WTC11 (cell line): ENCODE data around the gene PRKCE.

Source experiments
- ATF1 ChIP-seq: sonication (generic); formaldehyde crosslinking; IDR thresholded peaks from 2 replicates; pipeline ENCODE4 v1.8.1; 2023; ENCODE audit warnings: mild to moderate bottlenecking, moderate library complexity, missing genetic modification reagents
- CREB1 ChIP-seq: sonication (generic); formaldehyde crosslinking; IDR thresholded peaks from 2 replicates; pipeline ENCODE4 v1.8.0; 2023; ENCODE audit warnings: mild to moderate bottlenecking, missing genetic modification reagents
- CTCF ChIP-seq: fragments of 200-600 bp; IDR thresholded peaks from 2 replicates; pipeline ENCODE4 v1.8.0; 2022; ENCODE audit warnings: antibody characterized with exemption
- E2F5 ChIP-seq: sonication (generic); formaldehyde crosslinking; IDR thresholded peaks from 2 replicates; pipeline ENCODE4 v1.8.1; 2022; ENCODE audit warnings: mild to moderate bottlenecking, moderate library complexity, missing genetic modification reagents
- ELF4 ChIP-seq: sonication (generic); formaldehyde crosslinking; IDR thresholded peaks from 2 replicates; pipeline ENCODE4 v1.8.1; 2022; ENCODE audit warnings: low read depth, mild to moderate bottlenecking, moderate library complexity, missing genetic modification reagents
- EMX1 ChIP-seq: fragments of 250-450 bp; sonication (Bioruptor Pico); IDR thresholded peaks from 2 replicates; pipeline ENCODE4 v1.8.0; 2021; ENCODE audit warnings: mild to moderate bottlenecking
- GRHL2 ChIP-seq: fragments of 250-450 bp; sonication (Bioruptor Pico); IDR thresholded peaks from 2 replicates; pipeline ENCODE4 v1.8.0; 2022; ENCODE audit warnings: mild to moderate bottlenecking, moderate library complexity; ENCODE audit not compliant: insufficient replicate concordance, severe bottlenecking
- IRF1 ChIP-seq: sonication (generic); formaldehyde crosslinking; IDR thresholded peaks from 2 replicates; pipeline ENCODE4 v1.8.0; 2023; ENCODE audit warnings: missing genetic modification reagents
- MAX ChIP-seq: sonication (generic); formaldehyde crosslinking; IDR thresholded peaks from 2 replicates; pipeline ENCODE4 v1.8.0; 2022; ENCODE audit warnings: mild to moderate bottlenecking, missing genetic modification reagents
- NFE2L1 ChIP-seq: sonication (generic); formaldehyde crosslinking; IDR thresholded peaks from 2 replicates; pipeline ENCODE4 v1.8.1; 2023; ENCODE audit warnings: missing genetic modification reagents
- NR3C1 ChIP-seq: sonication (generic); formaldehyde crosslinking; conservative IDR thresholded peaks from 2 replicates; pipeline ENCODE4 v1.8.1; 2023; ENCODE audit warnings: low read depth, mild to moderate bottlenecking, missing genetic modification reagents
- SP1 ChIP-seq: sonication (generic); formaldehyde crosslinking; conservative IDR thresholded peaks from 2 replicates; pipeline ENCODE4 v1.8.1; 2022; ENCODE audit warnings: missing genetic modification reagents
- ZNF219 ChIP-seq: sonication (generic); formaldehyde crosslinking; IDR thresholded peaks from 2 replicates; pipeline ENCODE4 v1.8.0; 2023; ENCODE audit warnings: missing genetic modification reagents, mild to moderate bottlenecking, borderline replicate concordance
- ZNF416 ChIP-seq: fragments of 250-450 bp; sonication (Bioruptor Pico); IDR thresholded peaks from 2 replicates; pipeline ENCODE4 v1.9.0; 2021; ENCODE audit warnings: mild to moderate bottlenecking, inconsistent platforms

GRCh38 chr2:46136953-46137352 lies 485.5 kb downstream of the PRKCE start:
- TF ChIP-seq CTCF (no peak), EMX1 (CRISPR knock-in tag) (no peak), ELF4 (CRISPR knock-in tag) (no peak), NR3C1 (CRISPR knock-in tag) (no peak), NFE2L1 (CRISPR knock-in tag) (no peak), MAX (no peak), ATF1 (no peak), ZNF416 (CRISPR knock-in tag) (no peak), ZNF219 (CRISPR knock-in tag) (no peak), IRF1 (CRISPR knock-in tag) (no peak), CREB1 (CRISPR knock-in tag) (no peak), GRHL2 (CRISPR knock-in tag) (no peak), E2F5 (CRISPR knock-in tag) (no peak), SP1 (CRISPR knock-in tag) (no peak)
